ENCODE results near the gene ZNF695. TPM values are rescaled to one million over a fixed set of nuclear protein-coding genes. Genes with fewer than 3 reads are reported as not detected.

ZNF695 gene
- total and polyA plus RNA-seq, 2 donors (not counting 3 experiments of a cell fraction or from before 2014, with no cell fraction given) = 2.0 to 5.5 TPM

- TF ChIP-seq GATA2 (IDR thresholded peaks at IDR 0.05; ENCODE audit: insufficient read depth, insufficient read length, low read depth, low read length) (no peak), MAX (IDR thresholded peaks at IDR 0.05; ENCODE audit: insufficient read depth, insufficient read length) (no peak), POLR2A (IDR thresholded peaks at IDR 0.05; ENCODE audit: low read depth, low read length) (no peak), POLR2AphosphoS5 (IDR thresholded peaks at IDR 0.05; ENCODE audit: insufficient read depth, low read depth, low read length) (no peak), FOS (IDR thresholded peaks at IDR 0.05; ENCODE audit: borderline replicate concordance, insufficient read depth, low read length) (no peak), MYC (IDR thresholded peaks at IDR 0.05; ENCODE audit: low read depth, low read length) (no peak), EZH2 (IDR thresholded peaks at IDR 0.05; ENCODE audit: borderline replicate concordance, low read depth, low read length, severe bottlenecking) (no peak), CTCF (IDR thresholded peaks at IDR 0.05; ENCODE audit: extremely low read depth in 1 of 2, insufficient read depth in 1 of 2, low read depth in 1 of 2, low read length in 2 of 2) (no peak), JUN (IDR thresholded peaks at IDR 0.05; ENCODE audit: borderline replicate concordance, insufficient read depth, insufficient read length, low read depth) (no peak)
- BruUV-seq (replicated peaks) = no TSS peak
- H3K79me2 ChIP-seq (ENCODE audit: control insufficient read depth, insufficient read depth, low read length) = no peaks in the 10 kb centered on the region
- no peak overlapping the region for H3K9ac ChIP-seq (replicated peaks; ENCODE audit: extremely low read depth, insufficient read depth, low read length)
- no peaks in the 10 kb centered on the region for H3K9me1 ChIP-seq (replicated peaks; ENCODE audit: control insufficient read depth, extremely low read depth, insufficient read depth, low read length)
- H3K36me3 ChIP-seq (ENCODE audit: control insufficient read depth in 2 of 2, extremely low read depth in 1 of 2, insufficient read depth in 2 of 2, low read length in 2 of 2) = no peaks in the 10 kb centered on the region
- H3K4me2 ChIP-seq (ENCODE audit: insufficient read depth, low read length) = no peak overlapping the region
- intact Hi-C loops (cut with micrococcal nuclease) (no loop called here), dilution Hi-C loops (cut with MboI; ENCODE audit: extremely low pct_ligation_motif_present, low sequenced_read_pairs) (no loop called here)
- FAIRE-seq = no peak
- no peak for DNase-seq (ENCODE audit: low read depth, low spot score)
- no peak overlapping the region for H2AFZ ChIP-seq (ENCODE audit: low read depth, low read length)
- no peaks in the 10 kb centered on the region for H3K27me3 ChIP-seq (ENCODE audit: control insufficient read depth in 2 of 2, insufficient read depth in 2 of 2, low read length in 2 of 2)
- H3K27ac ChIP-seq (ENCODE audit: insufficient read depth, low read depth, low read length) = no peak overlapping the region
- H4K20me1 ChIP-seq (replicated peaks; ENCODE audit: control insufficient read depth, extremely low read depth, insufficient read depth, low read length) = no peaks in the 10 kb centered on the region
- ChIA-PET POLR2A (no interaction called here), CTCF (no interaction called here)
- H3K4me3 ChIP-seq (replicated peaks in 1 of 3; ENCODE audit: insufficient read depth in 1 of 3, low read depth in 1 of 3, low read length in 3 of 3) = no peak overlapping the region
- H3K9me3 ChIP-seq (replicated peaks; ENCODE audit: control insufficient read depth, insufficient read depth, low read length) = no peaks in the 10 kb centered on the region
- H3K4me1 ChIP-seq (ENCODE audit: control insufficient read depth, extremely low read depth, insufficient read depth, low read length) = no peaks in the 10 kb centered on the region
Observed at GRCh38 chr1:247047260-247047659, 39.4 kb upstream of the ZNF695 start.

All from endothelial cell of umbilical vein (primary cell).